OCI-LY3 (cell line): ENCODE measurements around the gene GIMAP6.
"Not testable (repeated sequence)": the region's sequence is repeated elsewhere in the genome, so short reads cannot be mapped to it uniquely, and the experiment has no call there.

Experiments
- EZH2phosphoT487 ChIP-seq: fragments of 200-600 bp; shearing (Covaris generic); IDR thresholded peaks from 2 replicates; pipeline ENCODE4 v1.6.1; 2018; ENCODE audit warnings: antibody characterized with exemption, mixed run types, low read depth
- TF ChIP-seq, protein P1 (sequence below): fragments of 200-600, 300-600 bp; sonication (generic); IDR thresholded peaks from 2 replicates; pipeline ENCODE4 v1.5.1; 2014; ENCODE audit warnings: antibody characterized with exemption, low read length, low read depth

DNA sequence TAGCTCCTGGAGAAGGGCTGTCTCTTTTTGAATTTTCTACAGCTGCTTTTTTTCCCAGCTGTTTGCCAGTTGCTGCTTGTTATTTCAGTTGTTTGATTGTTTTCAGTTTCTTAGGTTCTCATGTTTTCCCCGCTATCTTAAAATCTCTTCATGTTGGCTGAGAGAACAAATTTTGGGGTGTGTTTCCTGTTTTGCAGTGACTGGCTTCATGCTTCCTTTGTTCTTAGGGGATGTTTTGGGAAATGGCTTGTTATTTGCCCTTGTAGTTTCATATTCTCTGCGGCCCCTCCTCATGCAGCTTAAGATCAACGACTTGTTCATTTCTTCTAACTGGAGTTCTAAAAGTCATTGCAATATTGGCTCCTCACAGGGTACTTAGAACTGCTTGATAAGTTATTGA is 44.7 kb upstream of the GIMAP6 start:
- TF ChIP-seq, protein P1, sequence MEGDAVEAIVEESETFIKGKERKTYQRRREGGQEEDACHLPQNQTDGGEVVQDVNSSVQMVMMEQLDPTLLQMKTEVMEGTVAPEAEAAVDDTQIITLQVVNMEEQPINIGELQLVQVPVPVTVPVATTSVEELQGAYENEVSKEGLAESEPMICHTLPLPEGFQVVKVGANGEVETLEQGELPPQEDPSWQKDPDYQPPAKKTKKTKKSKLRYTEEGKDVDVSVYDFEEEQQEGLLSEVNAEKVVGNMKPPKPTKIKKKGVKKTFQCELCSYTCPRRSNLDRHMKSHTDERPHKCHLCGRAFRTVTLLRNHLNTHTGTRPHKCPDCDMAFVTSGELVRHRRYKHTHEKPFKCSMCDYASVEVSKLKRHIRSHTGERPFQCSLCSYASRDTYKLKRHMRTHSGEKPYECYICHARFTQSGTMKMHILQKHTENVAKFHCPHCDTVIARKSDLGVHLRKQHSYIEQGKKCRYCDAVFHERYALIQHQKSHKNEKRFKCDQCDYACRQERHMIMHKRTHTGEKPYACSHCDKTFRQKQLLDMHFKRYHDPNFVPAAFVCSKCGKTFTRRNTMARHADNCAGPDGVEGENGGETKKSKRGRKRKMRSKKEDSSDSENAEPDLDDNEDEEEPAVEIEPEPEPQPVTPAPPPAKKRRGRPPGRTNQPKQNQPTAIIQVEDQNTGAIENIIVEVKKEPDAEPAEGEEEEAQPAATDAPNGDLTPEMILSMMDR = not testable (repeated sequence)
- not testable (repeated sequence) for TF ChIP-seq EZH2phosphoT487
